CD14-positive monocyte (primary cell): ENCODE data around the gene RASSF7. TPM values are rescaled to one million over a fixed set of nuclear protein-coding genes. Genes with fewer than 3 reads are reported as not detected.
A peak's percentile ranks its signal among the peaks of the same experiment; 100 is the strongest.

Experiments used
- DNase-seq, 3 donors: peaks; one replicate each; pipeline ENCODE4 v3.0.0-alpha.2; 2011 to 2022
- H2AFZ ChIP-seq: 2 replicates; pipeline ENCODE4 v1.6.0; 2012; ENCODE audit warnings: mild to moderate bottlenecking, low read depth, low read length, inconsistent platforms; ENCODE audit not compliant: insufficient read depth, poor library complexity, severe bottlenecking
- H3K27ac ChIP-seq, 2 donors: 1 replicate in 1 of 2; 2 replicates in 1 of 2; pipeline ENCODE4 v1.5.1; 2012 to 2013; ENCODE audit warnings: low read length in 2 of 2, control low read depth in 1 of 2, inconsistent platforms in 1 of 2, low read depth in 1 of 2, mild to moderate bottlenecking in 1 of 2
- H3K27me3 ChIP-seq, 2 donors: one replicate each; pipeline versions ENCODE4 v1.6.0 to v1.6.1; 2011 to 2013; ENCODE audit warnings: low read length in 2 of 2; ENCODE audit not compliant: control insufficient read depth in 2 of 2, insufficient read depth in 2 of 2
- H3K36me3 ChIP-seq, 2 donors: replicated peaks in 1 of 2; 1 replicate in 1 of 2; 2 replicates in 1 of 2; pipeline versions ENCODE4 v1.5.1 to v1.6.1; 2012 to 2013; ENCODE audit warnings: low read length in 2 of 2, control low read depth in 1 of 2, inconsistent platforms in 1 of 2, mild to moderate bottlenecking in 1 of 2; ENCODE audit not compliant: insufficient read depth in 2 of 2, control insufficient read depth in 1 of 2
- H3K4me1 ChIP-seq, 2 donors: 1 replicate in 1 of 2; 2 replicates in 1 of 2; pipeline versions ENCODE4 v1.5.1 to v1.6.1; 2012 to 2013; ENCODE audit warnings: low read length in 2 of 2, control low read depth in 1 of 2, inconsistent platforms in 1 of 2, mild to moderate bottlenecking in 1 of 2, moderate library complexity in 1 of 2; ENCODE audit not compliant: insufficient read depth in 2 of 2, control insufficient read depth in 1 of 2
- H3K4me2 ChIP-seq: replicated peaks from 2 replicates; pipeline ENCODE3; 2012; ENCODE audit warnings: low read length, moderate library complexity, mild to moderate bottlenecking; ENCODE audit not compliant: poor library complexity, severe bottlenecking; ENCODE audit errors: extremely low read depth
- H3K4me3 ChIP-seq, 3 experiments: fragments of 200-600 bp in 1 of 3; sonication (generic) in 1 of 3; replicated peaks in 1 of 3; 1 replicate in 2 of 3; 2 replicates in 1 of 3; pipeline ENCODE4 v1.5.1; 2011 to 2013; ENCODE audit warnings: low read length in 3 of 3, mild to moderate bottlenecking in 3 of 3, control low read depth in 2 of 3, low read depth in 2 of 3, inconsistent platforms in 1 of 3, moderate library complexity in 1 of 3
- H3K79me2 ChIP-seq: 2 replicates; pipeline ENCODE4 v1.6.0; 2012; ENCODE audit warnings: mild to moderate bottlenecking, control low read depth, inconsistent platforms, low read length, moderate library complexity; ENCODE audit not compliant: insufficient read depth
- H3K9ac ChIP-seq: 2 replicates; pipeline ENCODE4 v1.6.0; 2017; ENCODE audit warnings: low read length, mild to moderate bottlenecking; ENCODE audit not compliant: insufficient read depth, poor library complexity, severe bottlenecking
- H3K9me3 ChIP-seq, 2 donors: replicated peaks in 1 of 2; 1 replicate in 1 of 2; 2 replicates in 1 of 2; pipeline versions ENCODE4 v1.5.1 to v1.6.1; 2012 to 2013; ENCODE audit warnings: low read length in 2 of 2, control low read depth in 1 of 2; ENCODE audit not compliant: control insufficient read depth in 1 of 2, insufficient read depth in 1 of 2
- H4K20me1 ChIP-seq: 2 replicates; pipeline ENCODE4 v1.6.0; 2012; ENCODE audit warnings: mild to moderate bottlenecking, low read length, control low read depth, moderate library complexity; ENCODE audit not compliant: insufficient read depth
- H3K27ac Mint-ChIP-seq, 7 donors: one replicate each; pipeline ENCODE4 v1.8.0; 2020; ENCODE audit warnings: mild to moderate bottlenecking in 7 of 7, mixed read lengths in 7 of 7, moderate library complexity in 6 of 7, inconsistent platforms in 2 of 7
- H3K27me3 Mint-ChIP-seq, 3 donors: one replicate each; pipeline ENCODE4 v1.8.0; 2021 to 2022; ENCODE audit warnings: low read depth in 3 of 3, mild to moderate bottlenecking in 3 of 3, mixed read lengths in 3 of 3, moderate library complexity in 3 of 3, inconsistent platforms in 1 of 3
- H3K36me3 Mint-ChIP-seq, 2 donors: one replicate each; pipeline ENCODE4 v1.8.0; 2020; ENCODE audit warnings: mixed read lengths in 2 of 2, inconsistent platforms in 1 of 2, mild to moderate bottlenecking in 1 of 2
- H3K4me1 Mint-ChIP-seq: one replicate; pipeline ENCODE4 v1.8.0; 2020; ENCODE audit warnings: mild to moderate bottlenecking, mixed read lengths
- H3K4me3 Mint-ChIP-seq, 2 donors: one replicate each; pipeline ENCODE4 v1.8.0; 2020; ENCODE audit warnings: mild to moderate bottlenecking in 2 of 2, mixed read lengths in 2 of 2, moderate library complexity in 1 of 2
- H3K9me3 Mint-ChIP-seq, 7 donors: one replicate each; pipeline ENCODE4 v1.8.0; 2020 to 2022; ENCODE audit warnings: mixed read lengths in 7 of 7, mild to moderate bottlenecking in 6 of 7, moderate library complexity in 6 of 7, inconsistent platforms in 2 of 7
- CTCF ChIP-seq: fragments of 200-600 bp; IDR thresholded peaks from one replicate; pipeline ENCODE4 v1.8.0; 2022; ENCODE audit warnings: antibody characterized with exemption, mild to moderate bottlenecking
- WGBS: methylation state at CpG from one replicate; pipeline ENCODE4 v1.1.5; 2013; ENCODE audit warnings: missing lambda C conversion rate; ENCODE audit not compliant: insufficient coverage; 5-methylcytosine and 5-hydroxymethylcytosine counted together
- intact Hi-C, 2 donors: fragments of 100-400 bp; cut with micrococcal nuclease; formaldehyde crosslinking; loops; one replicate each; pipeline versions ENCODE4 v1.15.0 to v1.15.1; 2023
- polyA plus RNA-seq, 3 donors: library from polyadenylated mRNA; depleted of rRNA in 1 of 3; unstranded in 2 of 3; stranded (reverse) in 1 of 3; fragments of 300-500 nt in 2 of 3; fragments of >200 nt in 1 of 3; fragmentation: Illumina TruSeq in 2 of 3; gene quantifications; 1 replicate in 2 of 3; 2 replicates in 1 of 3; pipeline ENCODE4 v1.2.3, GENCODE V29; 2012 to 2021

RASSF7 gene
- polyA plus RNA-seq, 3 donors, result 10.0 to 26.5 (median 12.4) TPM

GRCh38 chr11:593347-593746, 32.6 kb downstream of the RASSF7 start:
- H3K36me3 ChIP-seq, result peaks cover 82 to 97% of the 10 kb centered on the region in 2 donors
- peaks cover 6% of the 10 kb centered on the region for H3K4me1 Mint-ChIP-seq
- peaks cover 22% of the 10 kb centered on the region for H3K79me2 ChIP-seq
- H2AFZ ChIP-seq, result no peak overlapping the region
- WGBS, result 100% methylated on average over 15 of the region's 21 CpGs
- peaks cover 0 to 2% (median 0%) of the 10 kb centered on the region in 3 donors for H3K27me3 Mint-ChIP-seq
- peaks cover 3 to 4% of the 10 kb centered on the region in 2 donors for H3K4me1 ChIP-seq
- no peak overlapping the region for H3K4me3 Mint-ChIP-seq
- intact Hi-C loops, result no loop called here
- no peak overlapping the region for H3K9ac ChIP-seq
- no peaks in the 10 kb centered on the region for H3K9me3 Mint-ChIP-seq
- no peaks in the 10 kb centered on the region for H3K9me3 ChIP-seq
- H3K27ac ChIP-seq, result no peak overlapping the region
- H3K36me3 Mint-ChIP-seq, result peaks cover 80 to 97% of the 10 kb centered on the region in 2 donors
- no peak overlapping the region for H3K4me2 ChIP-seq
- DNase-seq, result no peak
- H3K27me3 ChIP-seq, result no peaks in the 10 kb centered on the region
- peak overlapping the region in 1 of 7 donors; percentile 23 for H3K27ac Mint-ChIP-seq
- peaks cover 68% of the 10 kb centered on the region for H4K20me1 ChIP-seq
- H3K4me3 ChIP-seq, result no peak overlapping the region
- TF ChIP-seq CTCF, result no peak

- no peak for TF ChIP-seq CTCF
- no peaks in the 10 kb centered on the region for H3K27me3 ChIP-seq
- no peak overlapping the region for H3K4me3 Mint-ChIP-seq
- no peaks in the 10 kb centered on the region for H3K4me1 Mint-ChIP-seq
- H3K4me1 ChIP-seq, result no peaks in the 10 kb centered on the region
- H3K27ac Mint-ChIP-seq, result no peak overlapping the region
- WGBS, result 93% methylated on average over 8 of the region's 10 CpGs
- no peak overlapping the region for H3K9ac ChIP-seq
- no peak overlapping the region for H2AFZ ChIP-seq
- peaks cover 87 to 97% of the 10 kb centered on the region in 2 donors for H3K36me3 ChIP-seq
- peaks cover 4% of the 10 kb centered on the region for H3K79me2 ChIP-seq
- H3K27ac ChIP-seq, result no peak overlapping the region
- H3K4me3 ChIP-seq, result no peak overlapping the region
- peaks cover 74 to 97% of the 10 kb centered on the region in 2 donors for H3K36me3 Mint-ChIP-seq
- peaks cover 0 to 2% (median 0%) of the 10 kb centered on the region in 3 donors for H3K27me3 Mint-ChIP-seq
- H3K9me3 ChIP-seq, result no peaks in the 10 kb centered on the region
- no peaks in the 10 kb centered on the region for H3K9me3 Mint-ChIP-seq
- intact Hi-C loops, result no loop called here
- no peak overlapping the region for H3K4me2 ChIP-seq
- H4K20me1 ChIP-seq, result peaks cover 65% of the 10 kb centered on the region
- DNase-seq, result no peak
These were observed 34.6 kb downstream of the RASSF7 start for GRCh38 chr11:595400-595799.
